ENCODE results near the gene ADM2. TPM values are rescaled to one million over a fixed set of nuclear protein-coding genes. Genes with fewer than 3 reads are reported as not detected.
A peak's percentile ranks its signal among the peaks of the same experiment; 100 is the strongest.

The ADM2 gene
- total RNA-seq, 4 donors from 2014 or later, result 0.12 TPM; not detected in 3

DNA sequence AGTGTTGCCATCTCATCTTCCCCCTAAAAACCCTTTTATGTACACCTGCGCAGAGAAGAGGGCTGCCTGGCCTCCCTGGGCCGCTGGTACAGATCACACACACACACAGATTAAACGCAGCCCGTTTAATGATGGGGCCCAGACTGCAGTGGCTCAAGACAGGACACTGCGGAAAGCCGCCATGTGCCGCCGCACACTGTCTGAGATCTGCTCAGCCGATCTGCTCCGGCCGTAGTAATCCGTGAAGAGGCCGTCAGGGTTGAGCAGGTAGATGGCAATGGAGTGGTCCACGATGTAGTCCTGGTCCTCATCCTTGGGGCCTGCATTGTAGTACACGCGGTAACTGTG, 42.1 kb downstream of the ADM2 start:
- DNase-seq (ENCODE audit: low spot score) (no peak), ATAC-seq (ENCODE audit: low FRiP score) (no peak)
- TF ChIP-seq, protein P1, sequence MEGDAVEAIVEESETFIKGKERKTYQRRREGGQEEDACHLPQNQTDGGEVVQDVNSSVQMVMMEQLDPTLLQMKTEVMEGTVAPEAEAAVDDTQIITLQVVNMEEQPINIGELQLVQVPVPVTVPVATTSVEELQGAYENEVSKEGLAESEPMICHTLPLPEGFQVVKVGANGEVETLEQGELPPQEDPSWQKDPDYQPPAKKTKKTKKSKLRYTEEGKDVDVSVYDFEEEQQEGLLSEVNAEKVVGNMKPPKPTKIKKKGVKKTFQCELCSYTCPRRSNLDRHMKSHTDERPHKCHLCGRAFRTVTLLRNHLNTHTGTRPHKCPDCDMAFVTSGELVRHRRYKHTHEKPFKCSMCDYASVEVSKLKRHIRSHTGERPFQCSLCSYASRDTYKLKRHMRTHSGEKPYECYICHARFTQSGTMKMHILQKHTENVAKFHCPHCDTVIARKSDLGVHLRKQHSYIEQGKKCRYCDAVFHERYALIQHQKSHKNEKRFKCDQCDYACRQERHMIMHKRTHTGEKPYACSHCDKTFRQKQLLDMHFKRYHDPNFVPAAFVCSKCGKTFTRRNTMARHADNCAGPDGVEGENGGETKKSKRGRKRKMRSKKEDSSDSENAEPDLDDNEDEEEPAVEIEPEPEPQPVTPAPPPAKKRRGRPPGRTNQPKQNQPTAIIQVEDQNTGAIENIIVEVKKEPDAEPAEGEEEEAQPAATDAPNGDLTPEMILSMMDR (IDR thresholded peaks at IDR 0.05), result no peak

DNA sequence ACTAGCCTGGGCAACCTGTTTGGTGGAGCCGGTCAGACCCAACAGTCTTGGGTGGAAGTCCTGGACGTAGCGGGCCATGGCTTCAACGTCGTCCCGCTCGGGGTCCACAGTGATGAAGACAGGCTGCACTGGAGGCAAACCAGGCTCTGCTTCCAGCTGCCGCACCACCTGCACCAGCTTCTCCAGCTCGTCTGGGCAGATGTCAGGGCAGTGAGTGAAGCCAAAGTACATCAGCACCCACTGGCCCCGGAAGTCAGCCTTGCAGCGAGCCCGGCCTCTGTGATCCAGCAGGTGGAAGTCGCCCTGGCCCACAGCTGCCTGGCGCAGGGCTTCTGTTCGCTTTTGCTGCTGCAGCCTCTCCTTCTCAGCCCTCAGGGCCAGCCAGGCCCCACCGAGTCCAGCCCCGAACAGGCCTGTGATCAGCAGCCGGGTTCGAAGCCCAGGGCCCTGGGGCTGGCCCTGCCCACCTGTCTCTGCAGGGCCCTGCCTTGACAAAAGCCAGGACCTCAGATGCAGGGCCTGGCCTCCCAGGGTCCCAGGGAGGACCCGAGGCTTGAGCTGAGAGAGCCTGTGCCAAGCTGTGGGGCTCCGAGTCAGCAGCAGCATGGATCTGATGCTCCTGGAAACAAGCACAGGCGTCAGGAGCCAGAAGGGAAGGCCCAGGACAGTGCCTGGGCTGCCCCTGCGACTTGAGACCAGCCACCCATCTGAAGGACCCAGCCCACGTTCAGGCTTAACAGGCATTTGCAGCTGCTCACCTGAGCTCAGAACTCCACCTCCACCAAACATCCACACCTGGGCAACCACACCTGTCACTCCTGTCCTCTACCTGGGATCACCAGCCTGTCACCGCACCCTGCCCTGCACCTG, 42.7 kb downstream of the ADM2 start:
- TF ChIP-seq, protein P1 (IDR thresholded peaks at IDR 0.05), result no peak
- ATAC-seq (ENCODE audit: low FRiP score) (no peak), DNase-seq (ENCODE audit: low spot score) (no peak)

DNA sequence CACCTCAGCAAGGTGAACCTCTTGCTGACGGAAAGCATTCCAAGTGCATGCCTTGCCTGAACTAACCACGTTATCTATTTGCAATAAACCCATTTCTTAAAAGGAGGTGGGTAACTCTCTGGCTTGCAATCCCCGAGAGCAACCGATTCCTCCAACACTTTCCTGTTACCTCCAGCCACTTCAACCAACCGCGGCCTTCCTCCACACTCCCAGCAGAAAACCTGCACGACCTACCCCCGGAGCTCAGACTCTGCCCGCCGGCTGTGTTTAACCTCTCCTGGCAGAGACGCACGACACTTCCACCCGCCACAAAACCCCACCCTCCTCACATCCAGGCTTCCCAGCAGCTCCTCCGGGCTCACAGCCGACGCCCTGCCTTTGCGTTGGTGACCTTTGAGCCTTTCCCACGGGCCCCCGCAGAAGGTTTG, 43.3 kb downstream of the ADM2 start:
- TF ChIP-seq, protein P1 (IDR thresholded peaks at IDR 0.05), result no peak
- ATAC-seq (ENCODE audit: low FRiP score) (no peak), DNase-seq (ENCODE audit: low spot score) (no peak)

GRCh38 chr22:50525104-50525857, 43.9 kb downstream of the ADM2 start, which contains the start of gene SCO2:
SCO2 (minus strand) TSS chr22:50525598; CDS start chr22:50524411, 1,187 bp downstream.
- DNase-seq (ENCODE audit: low spot score), result peak; percentile 87
- ATAC-seq (ENCODE audit: low FRiP score), result peak; percentile 66
- TF ChIP-seq, protein P1 (IDR thresholded peaks at IDR 0.05), result no peak

GRCh38 chr22:50525858-50526107, 44.4 kb downstream of the ADM2 start:
- TF ChIP-seq, protein P1 (IDR thresholded peaks at IDR 0.05), result no peak
- ATAC-seq (ENCODE audit: low FRiP score) (no peak), DNase-seq (ENCODE audit: low spot score) (no peak)

GRCh38 chr22:50526108-50526833, 44.9 kb downstream of the ADM2 start:
- DNase-seq (ENCODE audit: low spot score), result no peak
- TF ChIP-seq, protein P1 (IDR thresholded peaks at IDR 0.05), result peak in 1 of 3 donors; percentile 33

More at GRCh38 chr22:50526108-50526833, 44.9 kb downstream of the ADM2 start:
- peak; percentile 27 for ATAC-seq (ENCODE audit: low FRiP score)
